ENCODE data around the gene RAB1B. TPM values are rescaled to one million over a fixed set of nuclear protein-coding genes. Genes with fewer than 3 reads are reported as not detected.

RAB1B gene
- total RNA-seq, 1 donor from 2014 or later, result 139 TPM

- Mint-ChIP-seq H3K9me3 (no peaks in the 10 kb centered on the region), H3K4me1 (ENCODE audit: low read depth) (peaks cover 19% of the 10 kb centered on the region), H3K27ac (no peak overlapping the region), H3K27me3 (ENCODE audit: low read depth) (no peaks in the 10 kb centered on the region), H3K36me3 (ENCODE audit: low read depth) (peaks cover 47% of the 10 kb centered on the region), H3K4me3 (ENCODE audit: low read depth) (no peak overlapping the region)
- intact Hi-C loops (cut with micrococcal nuclease), result no loop called here
- no peak for DNase-seq (ENCODE audit: low spot score)
Observed at GRCh38 chr11:66263785-66264184, 4.7 kb upstream of the RAB1B start.

DNA sequence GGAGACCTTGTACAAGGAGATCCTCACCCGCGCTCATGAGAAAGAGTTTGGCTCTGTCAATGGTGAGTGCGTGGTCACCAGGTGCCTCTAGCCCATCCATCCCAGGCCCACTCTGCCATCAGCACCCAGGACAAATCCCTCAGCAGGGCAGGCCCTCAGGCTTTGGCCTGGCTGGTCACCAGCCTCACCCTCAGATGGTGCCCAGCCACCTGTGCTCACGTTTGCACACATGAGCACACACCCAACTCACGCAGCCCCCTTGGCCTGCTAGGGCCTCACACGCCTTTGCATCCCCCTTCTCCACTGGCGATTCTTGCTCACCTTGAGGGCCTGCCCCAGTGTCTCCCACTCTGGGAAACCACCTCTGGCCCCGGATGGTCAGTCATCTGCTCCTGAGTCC lies 4.1 kb upstream of the RAB1B start:
- no peak overlapping the region for H3K27ac Mint-ChIP-seq
- H3K27me3 Mint-ChIP-seq (ENCODE audit: low read depth), result no peaks in the 10 kb centered on the region
- peaks cover 16% of the 10 kb centered on the region for H3K4me1 Mint-ChIP-seq (ENCODE audit: low read depth)
- peaks cover 43% of the 10 kb centered on the region for H3K36me3 Mint-ChIP-seq (ENCODE audit: low read depth)
- intact Hi-C loops (cut with micrococcal nuclease), result no loop called here
- DNase-seq (ENCODE audit: low spot score), result no peak
- H3K9me3 Mint-ChIP-seq, result no peaks in the 10 kb centered on the region
- H3K4me3 Mint-ChIP-seq (ENCODE audit: low read depth), result no peak overlapping the region

DNA sequence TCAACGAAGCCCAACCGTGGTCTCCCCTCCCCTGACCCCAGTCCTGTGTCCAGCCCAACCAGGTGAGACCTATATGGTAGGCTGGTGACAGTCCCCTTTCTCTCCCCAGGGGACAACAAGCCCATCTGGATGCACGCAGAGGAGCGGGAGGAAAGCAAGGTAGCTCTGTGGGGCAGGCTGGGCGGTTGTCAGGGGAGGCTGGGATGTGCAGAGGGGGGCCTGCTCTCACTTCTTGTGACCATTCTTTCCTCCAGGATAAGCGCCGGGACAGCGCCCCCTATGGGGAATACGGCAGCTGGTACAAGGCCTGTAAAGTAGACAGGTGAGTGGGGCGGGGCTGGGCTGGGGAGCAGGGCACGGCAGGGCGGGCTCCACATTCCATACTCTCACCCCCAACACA lies 3.5 kb upstream of the RAB1B start:
- Mint-ChIP-seq H3K4me3 (ENCODE audit: low read depth) (no peak overlapping the region), H3K27ac (no peak overlapping the region), H3K9me3 (no peaks in the 10 kb centered on the region), H3K36me3 (ENCODE audit: low read depth) (peaks cover 40% of the 10 kb centered on the region), H3K27me3 (ENCODE audit: low read depth) (no peaks in the 10 kb centered on the region), H3K4me1 (ENCODE audit: low read depth) (peaks cover 17% of the 10 kb centered on the region)
- intact Hi-C loops (cut with micrococcal nuclease), result loop anchor here (5.0 kb wide), 1 partner anchor 213 kb away; the partner anchor contains the start of gene SF3B2
- DNase-seq (ENCODE audit: low spot score), result peak; percentile 29

DNA sequence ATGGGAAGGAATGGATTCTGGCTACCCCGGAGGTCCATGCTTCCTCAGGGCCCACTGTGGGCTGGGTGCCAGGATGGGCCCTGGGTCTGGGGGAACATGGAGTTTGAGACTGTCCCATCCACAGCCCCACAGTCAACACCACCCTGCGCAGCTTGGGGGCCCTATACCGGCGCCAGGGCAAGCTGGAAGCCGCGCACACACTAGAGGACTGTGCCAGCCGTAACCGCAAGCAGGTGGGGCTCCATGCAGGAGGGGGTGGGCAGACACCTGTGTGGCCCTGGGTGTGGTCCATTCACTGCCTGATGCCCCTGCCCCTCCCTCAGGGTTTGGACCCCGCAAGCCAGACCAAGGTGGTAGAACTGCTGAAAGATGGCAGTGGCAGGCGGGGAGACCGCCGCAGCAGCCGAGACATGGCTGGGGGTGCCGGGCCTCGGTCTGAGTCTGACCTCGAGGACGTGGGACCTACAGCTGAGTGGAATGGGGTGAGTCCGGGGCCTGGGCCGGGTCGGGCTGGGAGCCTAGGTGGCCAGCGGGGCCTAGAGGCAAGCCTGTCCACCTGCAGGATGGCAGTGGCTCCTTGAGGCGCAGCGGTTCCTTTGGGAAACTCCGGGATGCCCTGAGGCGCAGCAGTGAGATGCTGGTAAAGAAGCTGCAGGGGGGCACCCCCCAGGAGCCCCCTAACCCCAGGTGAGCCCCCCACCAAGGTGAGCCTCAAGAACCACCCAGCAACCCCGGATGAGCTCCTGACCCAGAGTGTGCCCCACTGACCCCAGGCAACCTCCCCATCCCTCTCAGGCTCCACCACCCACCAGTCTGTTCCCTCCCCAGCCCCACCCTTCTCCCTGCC lies 2.7 kb upstream of the RAB1B start:
- peaks cover 22% of the 10 kb centered on the region for H3K4me1 Mint-ChIP-seq (ENCODE audit: low read depth)
- H3K4me3 Mint-ChIP-seq (ENCODE audit: low read depth), result no peak overlapping the region
- H3K27me3 Mint-ChIP-seq (ENCODE audit: low read depth), result no peaks in the 10 kb centered on the region
- no peak overlapping the region for H3K27ac Mint-ChIP-seq
- no peaks in the 10 kb centered on the region for H3K9me3 Mint-ChIP-seq
- intact Hi-C loops (cut with micrococcal nuclease), result loop anchor here (2.0 to 5.0 kb wide), 2 partner anchors 47 to 213 kb away; partner anchors contain the start of gene SF3B2
- H3K36me3 Mint-ChIP-seq (ENCODE audit: low read depth), result peaks cover 42% of the 10 kb centered on the region
- no peak for DNase-seq (ENCODE audit: low spot score)

DNA sequence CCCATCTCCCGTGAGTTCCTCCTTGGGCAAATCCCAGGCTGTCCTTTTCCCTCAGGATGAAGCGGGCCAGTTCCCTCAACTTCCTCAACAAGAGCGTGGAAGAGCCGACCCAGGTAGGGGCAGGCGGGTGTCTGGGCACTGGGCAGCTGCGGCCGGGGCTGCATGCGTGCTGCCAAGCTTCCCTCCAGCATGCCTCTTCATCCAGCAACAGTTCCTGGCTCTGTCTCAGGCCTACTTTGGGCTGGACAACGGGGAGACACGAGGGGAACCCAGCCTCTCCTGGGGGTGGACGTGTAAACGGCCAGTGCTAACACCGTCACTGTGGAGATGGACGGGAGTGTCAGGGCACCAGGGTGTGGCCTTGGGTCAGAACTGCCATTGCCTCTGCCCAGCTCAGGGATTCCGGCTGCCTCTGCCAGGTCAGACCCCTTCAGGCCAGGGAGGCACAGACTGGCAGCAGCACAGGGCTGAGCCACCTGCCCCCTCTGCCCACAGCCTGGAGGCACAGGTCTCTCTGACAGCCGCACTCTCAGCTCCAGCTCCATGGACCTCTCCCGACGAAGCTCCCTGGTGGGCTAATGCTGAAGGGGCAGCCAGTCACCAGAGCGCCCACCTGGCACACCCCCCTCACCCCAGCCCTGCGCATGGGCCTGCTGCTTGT lies 1.9 kb upstream of the RAB1B start:
- no peaks in the 10 kb centered on the region for H3K27me3 Mint-ChIP-seq (ENCODE audit: low read depth)
- no peak overlapping the region for H3K27ac Mint-ChIP-seq
- no peak for DNase-seq (ENCODE audit: low spot score)
- no peaks in the 10 kb centered on the region for H3K9me3 Mint-ChIP-seq
- H3K4me1 Mint-ChIP-seq (ENCODE audit: low read depth), result peaks cover 24% of the 10 kb centered on the region
- intact Hi-C loops (cut with micrococcal nuclease), result loop anchor here (2.0 to 5.0 kb wide), 2 partner anchors 46 to 214 kb away; partner anchors contain the start of gene SF3B2
- peaks cover 37% of the 10 kb centered on the region for H3K36me3 Mint-ChIP-seq (ENCODE audit: low read depth)
- peak overlapping the region; percentile 78 for H3K4me3 Mint-ChIP-seq (ENCODE audit: low read depth)

GRCh38 chr11:66267039-66267378 lies 1.4 kb upstream of the RAB1B start:
- H3K9me3 Mint-ChIP-seq, result no peaks in the 10 kb centered on the region
- H3K27me3 Mint-ChIP-seq (ENCODE audit: low read depth), result no peaks in the 10 kb centered on the region
- H3K36me3 Mint-ChIP-seq (ENCODE audit: low read depth), result peaks cover 39% of the 10 kb centered on the region
- peak overlapping the region; percentile 78 for H3K27ac Mint-ChIP-seq
- intact Hi-C loops (cut with micrococcal nuclease), result loop anchor here (2.0 to 5.0 kb wide), 2 partner anchors 46 to 215 kb away; partner anchors contain the start of gene SF3B2
- peak overlapping the region; percentile 78 for H3K4me3 Mint-ChIP-seq (ENCODE audit: low read depth)
- DNase-seq (ENCODE audit: low spot score), result no peak
- H3K4me1 Mint-ChIP-seq (ENCODE audit: low read depth), result peaks cover 24% of the 10 kb centered on the region

DNA sequence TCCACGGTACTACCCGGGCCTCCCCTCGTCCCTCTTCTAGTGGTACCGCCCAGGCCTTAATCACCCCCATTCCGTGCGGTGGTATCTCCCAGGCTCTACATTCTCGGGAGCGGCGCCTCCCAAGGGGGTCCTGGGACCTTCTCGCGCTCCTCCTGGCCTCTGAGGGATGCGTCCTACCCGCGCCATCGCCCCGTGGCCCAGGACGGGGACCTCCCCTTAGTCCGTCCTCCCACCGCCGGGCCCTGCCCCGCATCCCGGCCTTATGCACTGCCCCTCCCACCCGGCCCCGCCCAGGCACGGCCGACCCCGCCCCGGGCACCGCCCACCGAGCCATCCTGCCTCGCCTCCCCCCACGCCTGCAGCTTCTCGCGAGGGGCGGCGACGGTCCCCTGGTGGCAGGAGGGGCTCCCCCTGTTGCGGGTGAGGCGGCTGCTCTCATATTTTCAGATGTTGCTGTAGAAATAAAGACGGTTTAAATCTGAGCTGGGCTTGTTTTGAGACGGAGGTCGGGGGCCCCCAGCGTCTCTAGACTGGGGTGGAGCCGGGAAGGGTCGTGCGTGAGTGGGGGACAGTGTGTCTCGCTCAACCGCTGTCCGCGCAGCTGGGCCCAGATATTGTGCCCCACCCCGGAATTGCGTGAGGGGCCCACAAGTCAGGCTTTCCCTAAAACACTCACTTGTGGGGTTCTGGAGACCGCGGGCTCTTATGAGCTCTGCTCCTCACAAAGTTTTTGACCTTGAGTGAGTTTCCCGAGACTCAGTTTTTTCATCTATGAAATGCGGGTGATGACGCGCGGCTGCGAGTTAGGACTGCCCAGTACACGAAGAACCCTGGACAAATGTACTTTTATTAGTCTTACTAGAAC lies 828 bp upstream of the RAB1B start:
- peaks cover 45% of the 10 kb centered on the region for H3K36me3 Mint-ChIP-seq (ENCODE audit: low read depth)
- DNase-seq (ENCODE audit: low spot score), result peak; percentile 77
- intact Hi-C loops (cut with micrococcal nuclease), result loop anchor here (1.0 to 5.0 kb wide), 4 partner anchors 22 to 652 kb away; partner anchors contain the start of genes PCNX3, SF3B2 and YIF1A
- peak overlapping the region; percentile 91 for H3K4me3 Mint-ChIP-seq (ENCODE audit: low read depth)
- H3K9me3 Mint-ChIP-seq, result no peaks in the 10 kb centered on the region
- peak overlapping the region; percentile 84 for H3K27ac Mint-ChIP-seq
- H3K27me3 Mint-ChIP-seq (ENCODE audit: low read depth), result no peaks in the 10 kb centered on the region
- peaks cover 24% of the 10 kb centered on the region for H3K4me1 Mint-ChIP-seq (ENCODE audit: low read depth)

DNA sequence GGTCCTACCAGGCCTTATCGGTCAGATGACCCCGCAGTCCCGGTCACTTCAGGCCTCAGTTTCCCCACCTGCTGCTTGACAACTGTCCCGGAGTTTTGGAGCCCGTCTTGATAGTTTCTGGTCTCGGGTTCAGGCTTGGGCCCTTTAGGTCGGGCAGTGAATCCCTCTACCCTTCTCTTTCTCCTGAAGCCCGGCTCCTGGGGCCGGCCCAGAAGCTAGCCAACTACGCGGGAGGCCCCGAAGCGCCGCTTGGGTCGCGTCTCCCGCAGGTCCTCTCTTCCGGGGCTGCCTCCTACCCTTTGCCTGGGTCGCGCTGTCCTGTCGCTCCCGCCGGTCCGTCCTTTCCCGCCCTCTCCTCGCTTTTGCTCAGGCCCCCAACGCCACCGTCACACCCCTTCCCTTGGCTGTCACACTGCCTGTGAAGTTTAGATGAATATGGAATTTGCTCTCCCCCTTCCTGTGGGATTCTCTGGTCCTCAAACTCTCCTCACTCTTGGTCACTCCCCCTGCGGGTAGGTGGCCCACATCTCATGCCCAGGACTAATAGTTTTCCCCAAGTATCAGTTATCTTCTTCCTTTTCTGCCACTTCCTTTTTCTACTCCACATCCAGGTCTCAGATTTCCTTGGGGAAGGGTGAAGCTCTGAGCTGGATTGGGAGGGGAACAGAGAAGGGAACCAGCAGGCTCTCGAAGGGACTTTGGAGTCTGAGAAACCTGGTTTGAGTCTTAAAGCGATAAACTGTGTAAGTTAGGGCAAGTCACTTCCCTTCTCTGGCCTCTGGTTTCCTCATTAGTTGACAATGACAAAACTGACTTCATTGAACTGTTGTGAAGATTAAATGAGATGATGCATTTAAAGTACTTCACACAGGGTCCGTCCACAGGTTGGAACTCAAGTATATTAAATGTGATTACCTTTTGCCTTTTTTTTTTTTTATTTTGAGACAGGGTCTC lies 790 bp downstream of the RAB1B start:
- Mint-ChIP-seq H3K27me3 (ENCODE audit: low read depth) (no peaks in the 10 kb centered on the region), H3K4me3 (ENCODE audit: low read depth) (peak overlapping the region; percentile 91), H3K4me1 (ENCODE audit: low read depth) (peaks cover 24% of the 10 kb centered on the region), H3K36me3 (ENCODE audit: low read depth) (peaks cover 52% of the 10 kb centered on the region), H3K27ac (peak overlapping the region; percentile 84), H3K9me3 (no peaks in the 10 kb centered on the region)
- intact Hi-C loops (cut with micrococcal nuclease), result loop anchor here (1.0 to 5.0 kb wide), 3 partner anchors 20 to 654 kb away; partner anchors contain the start of genes PCNX3, SF3B2 and YIF1A
- no peak for DNase-seq (ENCODE audit: low spot score)

- no peak overlapping the region for H3K4me3 Mint-ChIP-seq (ENCODE audit: low read depth)
- H3K36me3 Mint-ChIP-seq (ENCODE audit: low read depth), result peaks cover 65% of the 10 kb centered on the region
- no peak overlapping the region for H3K27ac Mint-ChIP-seq
Observed at GRCh38 chr11:66271816-66272215, 3.4 kb downstream of the RAB1B start.

DNA sequence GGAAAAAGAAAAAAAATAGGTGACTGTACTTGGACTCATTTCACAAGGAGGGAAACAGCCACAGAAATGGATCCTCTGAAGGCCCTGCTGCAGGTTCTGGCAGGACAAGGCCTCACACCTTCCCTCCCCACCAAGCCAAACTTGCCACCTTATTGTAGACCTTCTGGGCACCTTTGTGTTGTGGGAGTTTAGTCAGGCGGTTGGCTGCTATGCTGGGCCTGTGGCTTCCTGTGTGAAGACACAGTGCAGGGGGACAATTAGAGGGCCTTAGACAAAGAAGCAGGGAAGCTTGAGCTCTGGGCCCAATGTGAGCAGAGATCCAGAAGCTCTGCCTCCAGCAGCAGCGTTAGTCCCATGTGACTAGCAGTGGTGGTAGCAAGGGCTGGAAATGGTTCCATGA lies 4.2 kb downstream of the RAB1B start:
- Mint-ChIP-seq H3K27me3 (ENCODE audit: low read depth) (no peaks in the 10 kb centered on the region), H3K4me1 (ENCODE audit: low read depth) (peaks cover 19% of the 10 kb centered on the region)

More at GRCh38 chr11:66271816-66272215, 3.4 kb downstream of the RAB1B start:
- Mint-ChIP-seq H3K9me3 (no peaks in the 10 kb centered on the region), H3K4me1 (ENCODE audit: low read depth) (peaks cover 24% of the 10 kb centered on the region), H3K27me3 (ENCODE audit: low read depth) (no peaks in the 10 kb centered on the region)
- no peak for DNase-seq (ENCODE audit: low spot score)
- intact Hi-C loops (cut with micrococcal nuclease), result no loop called here

GRCh38 chr11:66274219-66274618 lies 5.8 kb downstream of the RAB1B start:
- no peak overlapping the region for H3K4me3 Mint-ChIP-seq (ENCODE audit: low read depth)
- H3K4me1 Mint-ChIP-seq (ENCODE audit: low read depth), result peaks cover 19% of the 10 kb centered on the region
- no peak overlapping the region for H3K27ac Mint-ChIP-seq
- intact Hi-C loops (cut with micrococcal nuclease), result no loop called here
- H3K9me3 Mint-ChIP-seq, result no peaks in the 10 kb centered on the region
- peaks cover 6% of the 10 kb centered on the region for H3K27me3 Mint-ChIP-seq (ENCODE audit: low read depth)
- DNase-seq (ENCODE audit: low spot score), result no peak
- H3K36me3 Mint-ChIP-seq (ENCODE audit: low read depth), result peaks cover 62% of the 10 kb centered on the region

More for the DNA sequence above, 4.2 kb downstream of the RAB1B start:
- Mint-ChIP-seq H3K9me3 (no peaks in the 10 kb centered on the region), H3K27ac (no peak overlapping the region), H3K36me3 (ENCODE audit: low read depth) (peaks cover 62% of the 10 kb centered on the region), H3K4me3 (ENCODE audit: low read depth) (no peak overlapping the region)
- DNase-seq (ENCODE audit: low spot score), result no peak
- intact Hi-C loops (cut with micrococcal nuclease), result no loop called here
